HG03280 (cell line): ENCODE data around the gene TXNRD3.

Source experiments
- ATAC-seq: cut with Tn5 transposase; IDR thresholded peaks from one replicate; pipeline ENCODE4 v1.9.1; 2021; ENCODE audit warnings: mild to moderate bottlenecking, moderate library complexity; ENCODE audit not compliant: unreplicated experiment

Gene TXNRD3

DNA sequence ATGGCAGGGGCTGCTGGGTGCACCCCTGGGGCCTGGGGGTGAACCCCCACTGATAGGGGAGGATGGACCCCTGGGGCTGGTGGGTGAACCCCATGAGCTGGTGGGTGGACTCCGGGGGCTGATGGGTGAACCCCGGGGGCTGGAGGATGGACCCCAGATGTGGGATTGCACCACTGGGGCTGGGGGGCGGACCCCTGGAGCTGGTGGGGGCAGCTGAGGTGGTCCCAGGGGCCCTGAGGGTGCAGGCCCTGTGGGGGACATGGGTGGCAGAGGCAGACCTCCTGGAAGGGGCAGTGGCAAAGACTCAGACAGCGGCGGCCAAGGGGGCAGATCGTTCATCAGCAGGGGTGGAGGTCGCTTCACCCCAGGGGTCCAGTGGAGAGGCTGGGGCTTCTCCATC lies 17.4 kb upstream of the TXNRD3 start:
- no peak for ATAC-seq

DNA sequence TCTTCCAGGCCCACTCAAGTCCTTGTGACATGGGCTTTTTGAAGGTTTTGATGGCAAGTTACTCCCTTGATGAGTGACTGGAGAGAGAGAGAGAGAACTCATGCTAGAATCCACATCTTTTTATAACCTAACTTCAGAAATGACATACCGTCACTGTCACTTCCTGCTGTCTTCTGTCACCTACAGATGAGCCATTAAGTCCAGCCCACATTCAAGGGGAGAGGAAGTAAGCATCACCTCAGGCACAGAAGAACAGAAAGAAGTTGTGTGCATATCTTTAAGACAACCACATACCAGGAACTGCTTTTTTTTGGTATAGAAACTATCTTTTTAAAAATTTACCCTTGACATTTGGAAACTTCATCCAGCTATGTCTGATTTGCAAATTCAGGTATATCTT lies 16.6 kb upstream of the TXNRD3 start:
- no peak for ATAC-seq

DNA sequence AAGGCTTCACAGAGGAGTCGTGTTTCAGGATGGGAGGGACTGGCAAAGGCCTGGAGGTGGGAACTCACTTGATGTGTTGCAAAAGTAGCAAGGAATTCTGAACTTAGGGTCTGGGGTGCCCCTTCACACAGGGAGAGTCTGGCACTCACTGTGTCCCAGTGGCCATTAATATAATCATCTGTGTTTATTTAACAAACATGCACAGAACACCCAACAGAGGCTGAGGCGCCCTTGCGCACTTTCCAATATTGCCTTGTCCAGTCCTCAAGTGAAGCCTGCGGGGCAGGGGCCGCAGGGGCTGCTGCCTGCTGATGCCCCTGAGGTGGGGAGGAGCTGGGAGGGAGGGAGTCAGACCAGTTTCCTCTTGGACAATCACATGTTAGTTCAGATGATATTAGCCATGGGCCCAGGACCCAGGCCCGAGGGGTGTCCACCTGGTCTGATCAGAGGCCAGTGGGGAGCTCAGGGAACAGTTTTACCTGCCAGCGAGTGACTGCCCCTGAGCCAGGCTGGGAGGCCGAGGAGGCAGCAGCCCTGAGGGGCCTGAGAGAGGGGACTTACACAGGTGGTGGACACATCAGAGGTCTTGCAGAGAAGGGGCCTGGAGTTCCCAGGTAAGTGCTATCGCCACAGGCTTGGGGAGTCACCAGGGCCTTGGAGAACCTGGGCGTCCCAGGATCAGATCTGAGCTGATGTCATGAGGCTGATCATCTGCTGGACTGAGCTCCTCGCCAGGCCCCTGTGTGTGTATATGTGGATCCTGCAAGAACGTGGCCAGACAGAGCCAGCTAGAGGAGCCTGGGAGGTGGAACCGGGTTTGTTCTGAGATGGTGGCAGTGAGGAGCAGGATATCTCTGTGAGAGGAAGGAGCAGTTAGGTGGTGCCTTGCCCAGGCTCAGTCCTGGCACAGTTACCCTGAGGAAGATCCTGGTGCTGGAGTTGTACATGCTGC lies 13.8 kb upstream of the TXNRD3 start:
- ATAC-seq: no peak

DNA sequence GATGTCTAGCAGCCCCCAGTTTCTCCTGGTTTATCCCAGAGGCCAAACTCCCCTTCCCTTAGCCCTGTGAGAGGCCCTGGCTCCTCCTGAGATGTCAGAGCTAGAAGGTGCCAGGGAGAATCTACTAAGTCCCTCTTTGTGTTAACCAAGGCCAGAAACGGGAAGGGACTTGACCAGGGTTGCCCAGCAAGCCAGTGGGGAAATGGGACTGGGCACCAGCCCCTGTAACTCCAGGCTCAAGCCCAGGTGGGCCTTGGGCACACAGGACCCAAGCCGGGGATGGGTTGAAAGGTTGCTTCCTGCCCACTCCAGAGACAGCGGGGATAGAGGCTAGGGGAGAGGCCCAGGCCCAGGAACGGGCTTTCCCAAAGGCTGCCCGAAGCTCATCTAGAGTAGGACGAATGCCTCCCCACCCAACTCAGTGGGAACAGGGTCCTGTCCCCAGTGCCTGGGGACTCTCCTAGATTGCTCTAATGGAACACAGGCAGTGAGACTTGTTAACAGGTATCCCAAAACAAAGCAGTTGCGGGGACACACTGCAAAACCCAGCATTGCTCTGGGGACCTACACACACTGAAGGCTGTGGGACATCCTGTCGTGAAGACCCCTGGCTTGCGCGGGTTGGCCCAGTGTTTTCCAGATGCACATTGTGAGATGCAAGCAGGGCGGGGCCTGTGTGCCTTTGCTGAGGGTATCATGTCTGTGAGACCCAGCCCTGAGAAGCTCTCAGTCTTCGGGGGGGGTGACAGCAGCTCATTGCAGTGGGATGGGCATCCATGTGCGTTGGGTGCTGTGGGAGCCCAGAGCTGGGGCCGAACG lies 12.9 kb upstream of the TXNRD3 start:
- no peak for ATAC-seq

DNA sequence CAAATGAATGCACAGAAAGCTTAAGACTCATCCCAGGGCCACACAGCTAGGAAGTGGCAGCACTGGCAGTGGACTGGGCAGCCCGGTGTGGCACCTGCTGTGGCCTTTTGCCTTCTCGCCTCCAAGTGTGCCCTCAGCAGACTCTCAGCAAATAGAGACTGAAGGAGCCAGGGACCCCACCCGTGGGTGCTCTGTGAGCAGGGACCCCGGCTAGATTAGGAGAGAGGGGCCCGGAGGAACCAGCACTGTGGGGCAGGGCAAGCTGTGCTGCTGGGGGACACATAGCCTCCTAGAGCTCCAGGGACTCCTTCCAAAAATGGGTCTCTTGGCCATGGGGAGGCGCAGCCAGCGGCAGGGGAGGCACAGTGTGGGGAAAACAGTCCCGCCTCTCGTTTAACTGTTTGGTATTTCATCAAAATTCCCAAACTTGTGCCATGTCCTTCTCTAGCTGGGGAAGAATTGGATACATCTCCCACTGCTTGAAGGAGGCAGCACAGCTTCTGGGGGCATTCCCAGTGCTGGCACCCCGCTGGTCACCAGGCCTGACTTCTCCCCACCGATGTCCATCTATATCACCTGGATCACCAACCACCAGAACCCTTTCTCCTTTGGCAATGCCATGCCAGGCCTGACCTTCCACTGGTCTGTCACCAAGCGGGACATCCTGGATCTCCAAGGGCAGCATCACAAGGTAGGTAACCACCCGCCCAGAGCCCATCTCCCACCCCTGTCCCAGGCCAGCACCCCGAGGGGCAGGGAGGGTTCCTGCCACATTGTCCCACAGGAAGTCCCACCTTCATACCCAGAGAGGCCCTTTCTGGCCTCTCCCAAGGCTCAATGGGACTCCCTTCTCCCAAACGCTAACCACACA lies 12.0 kb upstream of the TXNRD3 start:
- no peak for ATAC-seq

DNA sequence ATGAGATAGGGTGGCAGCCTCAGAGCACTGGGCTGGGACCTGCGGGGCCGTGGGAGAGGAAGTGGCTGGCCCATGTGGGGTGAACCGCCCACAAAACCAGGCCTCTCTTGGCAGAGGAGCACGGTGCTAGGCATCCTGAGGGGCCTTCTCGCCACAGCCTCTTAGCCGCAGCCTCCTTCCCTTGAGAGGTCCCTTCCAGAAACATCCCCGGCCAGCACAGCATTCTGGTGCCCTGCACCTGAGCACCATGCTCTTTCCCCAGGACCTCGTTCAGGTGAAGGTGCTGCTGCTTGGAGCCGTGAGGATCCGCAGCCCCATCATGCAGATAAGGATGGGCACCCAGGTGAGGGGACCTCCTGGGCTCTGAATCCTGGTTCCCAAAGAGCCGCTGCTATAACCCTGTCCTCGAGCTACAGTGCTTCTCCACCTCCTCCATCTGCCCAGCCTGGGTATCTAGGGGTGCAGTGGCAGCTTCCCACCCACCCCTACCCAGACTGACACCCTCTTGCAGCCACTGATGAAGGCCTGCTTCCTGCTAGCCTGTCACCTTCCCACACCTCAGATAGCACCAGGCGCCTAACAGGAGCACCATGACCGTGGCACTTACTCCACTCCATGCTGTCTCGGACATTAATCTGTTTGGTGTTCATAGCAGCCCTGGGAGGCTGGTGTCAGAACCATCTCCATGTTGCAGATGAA lies 11.2 kb upstream of the TXNRD3 start:
- no peak for ATAC-seq

DNA sequence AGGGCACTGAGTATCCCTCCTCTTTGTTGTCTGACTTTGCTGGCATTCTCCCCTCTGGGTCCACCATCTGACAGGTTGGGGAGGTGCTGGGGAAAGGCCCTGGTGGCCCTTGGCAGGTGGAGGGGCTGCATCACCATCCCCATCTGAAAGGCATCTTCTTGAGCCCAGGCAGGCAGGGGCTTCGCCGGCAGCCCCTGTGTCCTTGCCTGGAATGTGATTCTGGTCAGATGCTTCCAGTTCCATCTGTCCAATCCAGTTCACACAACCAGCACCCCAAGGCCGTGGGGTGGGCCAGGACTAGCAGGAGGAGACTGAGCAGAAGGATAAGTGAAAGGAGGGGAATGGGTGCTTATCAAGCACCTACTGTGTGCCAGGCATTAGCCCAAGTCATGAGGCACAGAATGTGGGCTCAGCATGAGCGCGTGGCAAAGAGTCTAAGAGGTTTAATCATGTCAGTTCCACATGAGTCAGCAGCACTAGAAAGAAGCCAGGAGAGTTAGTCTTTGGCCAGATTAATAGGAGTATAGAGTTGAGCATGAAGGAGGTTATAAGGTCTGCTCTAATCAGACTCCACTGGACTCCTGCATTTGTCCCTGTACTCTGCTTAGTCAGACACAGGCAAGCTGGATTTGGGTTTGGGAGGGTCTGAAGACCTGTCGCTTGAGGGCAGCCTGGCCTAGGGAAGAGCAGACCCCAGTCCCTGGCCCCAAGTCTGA lies 10.5 kb upstream of the TXNRD3 start:
- no peak for ATAC-seq

DNA sequence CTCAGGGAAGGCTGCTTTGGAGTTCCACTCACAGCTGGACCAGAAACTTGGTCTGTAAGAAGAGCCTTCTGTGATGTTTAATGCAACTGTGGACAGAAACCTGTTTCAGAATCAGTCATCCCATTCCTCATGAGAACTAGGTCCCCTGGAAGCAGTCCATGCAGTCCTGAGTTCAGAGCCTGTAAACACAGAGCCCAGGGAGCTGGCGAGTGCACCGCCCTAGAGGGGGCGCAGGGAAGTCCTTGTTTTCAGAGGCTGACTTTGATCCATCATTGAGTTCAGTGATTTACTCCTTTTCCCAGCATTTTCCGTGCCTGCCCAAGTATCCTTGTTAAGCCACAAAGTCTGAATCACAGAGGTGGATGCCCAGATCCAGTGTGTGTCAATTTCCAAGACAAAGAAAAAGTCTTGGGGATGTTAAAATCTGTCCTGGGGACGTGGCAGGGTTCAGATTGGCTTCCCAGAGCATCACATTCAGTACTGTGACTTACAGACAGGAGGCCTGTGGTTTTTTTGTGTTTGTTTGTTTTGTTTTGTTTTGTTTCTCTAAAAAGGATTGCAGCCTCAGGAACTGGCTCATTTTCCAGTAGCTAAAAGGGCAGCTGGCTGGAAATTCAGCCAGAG lies 9.8 kb upstream of the TXNRD3 start:
- no peak for ATAC-seq

DNA sequence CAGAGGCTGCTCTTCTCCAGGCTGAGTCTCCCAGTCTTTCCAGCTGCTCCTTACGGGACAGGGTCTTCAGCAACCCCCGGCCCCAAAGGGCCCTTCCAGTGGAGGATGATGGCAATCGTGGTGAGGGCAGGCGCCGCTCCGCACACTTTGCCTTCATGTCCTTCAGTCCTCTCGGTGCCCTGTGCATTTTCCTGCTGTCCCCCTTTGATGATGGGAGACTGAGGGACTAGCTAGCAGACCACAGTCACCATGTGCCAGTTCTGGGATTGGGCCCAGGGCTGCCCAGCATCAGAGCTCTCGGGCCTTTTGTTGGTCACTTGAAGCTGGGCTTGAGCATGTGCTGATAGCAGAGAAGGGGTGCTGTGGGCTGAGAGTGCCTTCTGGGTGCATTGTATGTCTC lies 8.8 kb upstream of the TXNRD3 start:
- ATAC-seq: no peak

DNA sequence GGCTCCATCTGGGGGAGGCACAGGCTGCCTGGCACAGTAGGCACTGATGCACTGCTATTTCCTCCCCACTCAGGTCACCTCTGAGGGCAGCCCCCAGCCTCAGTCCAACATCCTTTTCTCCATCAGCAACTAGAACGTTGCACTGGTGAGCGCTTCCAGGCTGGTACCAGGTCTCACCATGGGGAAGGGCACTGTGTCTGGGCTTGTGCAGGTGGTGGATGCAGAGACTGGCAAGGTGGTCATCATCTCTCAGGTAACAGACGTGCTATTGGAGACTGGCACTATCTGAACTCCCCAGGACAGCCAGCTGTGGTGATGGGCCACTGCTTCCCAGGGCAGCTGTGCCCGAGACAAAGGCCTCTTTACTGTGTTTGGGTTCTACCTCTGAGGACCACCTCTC lies 8.3 kb upstream of the TXNRD3 start:
- no peak for ATAC-seq

DNA sequence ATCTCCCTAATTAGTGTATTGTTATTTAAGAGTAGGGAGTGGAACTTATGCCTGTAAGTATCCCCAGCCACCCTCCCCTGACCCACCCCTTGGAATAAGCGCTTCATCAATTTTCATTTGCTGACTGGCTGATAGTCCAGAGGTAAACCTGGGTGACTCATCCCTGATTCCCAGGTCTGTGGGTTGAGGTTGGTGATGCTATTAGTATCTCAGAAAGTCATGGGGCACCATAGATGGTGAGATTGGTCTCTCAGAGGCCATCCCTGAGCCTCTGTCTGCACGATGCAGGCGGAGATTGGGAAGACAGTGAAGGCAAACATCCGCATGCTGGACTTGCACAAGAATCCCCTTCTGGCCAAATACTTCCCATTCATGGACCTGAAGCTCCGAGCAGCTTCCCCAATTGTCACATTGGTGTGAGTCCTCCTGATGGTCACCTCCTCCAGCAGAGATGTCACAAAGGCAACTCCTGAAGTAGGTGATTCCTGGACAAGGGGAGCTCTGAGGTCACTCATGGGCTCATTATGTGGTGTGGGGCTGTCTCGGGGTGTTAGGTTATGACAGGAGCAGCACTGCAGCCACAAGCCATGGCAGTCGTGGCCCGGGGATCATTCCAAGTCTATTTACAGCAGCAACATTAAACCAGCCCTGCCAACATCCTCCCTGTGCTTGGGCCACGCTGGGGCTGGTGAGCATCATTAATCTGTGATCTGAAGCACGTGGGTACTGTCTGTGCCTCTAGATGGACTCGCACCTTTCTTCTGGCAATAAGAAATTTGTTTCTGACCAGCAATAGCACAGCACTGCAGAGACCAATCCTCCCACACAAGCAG lies 6.8 kb upstream of the TXNRD3 start:
- no peak for ATAC-seq

DNA sequence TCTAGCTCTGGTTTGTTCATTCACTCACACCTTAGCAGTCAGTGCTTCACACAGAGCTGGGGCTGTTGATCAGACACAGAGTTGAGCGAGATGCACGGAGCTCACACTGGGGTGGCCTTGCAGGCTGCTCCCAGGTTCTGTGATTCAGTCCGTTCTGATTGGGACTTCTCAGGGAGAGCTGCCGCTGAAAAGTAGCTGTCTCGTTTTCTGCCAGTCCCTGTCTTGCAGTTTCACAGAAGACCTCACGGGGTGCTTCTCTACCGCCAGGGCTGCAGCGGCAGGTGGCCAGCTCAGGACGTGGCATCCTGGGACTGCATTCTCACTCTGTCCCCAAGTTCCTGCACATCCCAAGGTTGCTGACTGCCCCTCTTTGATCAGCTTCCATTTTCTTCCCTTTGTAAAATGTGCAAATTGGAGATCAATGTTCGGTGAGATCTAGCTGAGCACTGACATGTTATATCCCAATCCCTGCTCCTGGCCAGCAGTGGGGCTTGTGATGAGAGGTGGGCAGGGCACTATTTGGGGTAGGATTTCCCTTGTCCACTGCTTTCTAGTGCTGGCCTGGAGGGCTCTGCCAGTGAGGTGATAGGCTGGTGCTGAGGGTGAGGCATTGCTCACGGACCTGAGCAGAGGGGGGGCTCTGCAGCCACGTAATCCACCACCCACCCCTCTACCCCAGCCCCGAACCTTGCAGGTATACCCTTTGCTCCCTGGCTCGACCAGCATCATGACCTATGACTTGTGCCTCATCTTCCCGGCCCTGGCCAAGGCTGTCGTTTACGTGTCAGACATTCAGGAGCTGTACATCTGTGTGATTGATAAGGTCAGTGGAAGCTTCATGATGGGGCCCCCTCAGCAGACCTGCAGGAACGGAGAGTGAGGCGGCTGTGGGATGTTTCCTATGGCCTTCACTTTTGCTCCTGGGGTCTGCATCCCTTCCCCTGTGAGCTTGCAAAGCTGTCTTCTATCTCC lies 5.3 kb upstream of the TXNRD3 start:
- ATAC-seq: no peak

DNA sequence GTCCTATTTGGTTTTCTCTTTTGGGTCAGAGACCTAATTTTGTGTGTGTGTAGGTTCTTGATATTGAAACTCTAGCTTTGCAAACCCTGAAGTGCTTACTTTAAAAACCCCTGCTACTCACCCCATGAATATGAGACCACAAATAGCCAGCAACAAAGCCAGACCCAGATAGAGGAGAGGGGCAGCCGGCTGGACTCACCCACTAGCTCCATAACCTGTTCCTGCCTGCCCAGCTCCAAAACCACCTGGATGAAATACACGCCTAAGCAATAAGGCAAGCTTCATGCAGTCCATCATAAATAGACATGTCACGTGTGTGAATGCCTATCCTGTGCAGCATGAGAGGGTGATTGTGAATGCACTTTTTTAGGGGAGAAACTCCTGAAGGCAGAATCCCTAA lies 3.7 kb upstream of the TXNRD3 start:
- ATAC-seq: no peak

DNA sequence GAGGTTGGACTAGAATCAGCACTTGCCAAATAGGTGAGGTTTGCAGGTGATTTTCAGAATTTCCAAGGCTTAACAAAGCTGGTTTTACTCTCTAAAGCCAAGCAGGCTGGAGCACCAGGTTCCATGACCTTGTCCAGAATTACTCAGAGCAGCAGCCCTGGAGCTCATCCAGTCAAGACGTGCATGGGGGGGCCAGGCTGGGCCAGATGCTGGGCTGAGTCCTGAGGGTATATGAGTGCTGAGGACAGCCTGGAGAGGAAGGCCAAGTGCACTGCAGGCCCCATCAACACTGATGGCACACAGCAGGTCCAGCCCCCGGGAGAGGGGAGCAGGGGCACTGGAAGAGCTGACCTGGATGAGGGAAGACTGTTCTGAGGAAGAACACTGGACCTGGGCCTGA lies 3.0 kb upstream of the TXNRD3 start:
- no peak for ATAC-seq

DNA sequence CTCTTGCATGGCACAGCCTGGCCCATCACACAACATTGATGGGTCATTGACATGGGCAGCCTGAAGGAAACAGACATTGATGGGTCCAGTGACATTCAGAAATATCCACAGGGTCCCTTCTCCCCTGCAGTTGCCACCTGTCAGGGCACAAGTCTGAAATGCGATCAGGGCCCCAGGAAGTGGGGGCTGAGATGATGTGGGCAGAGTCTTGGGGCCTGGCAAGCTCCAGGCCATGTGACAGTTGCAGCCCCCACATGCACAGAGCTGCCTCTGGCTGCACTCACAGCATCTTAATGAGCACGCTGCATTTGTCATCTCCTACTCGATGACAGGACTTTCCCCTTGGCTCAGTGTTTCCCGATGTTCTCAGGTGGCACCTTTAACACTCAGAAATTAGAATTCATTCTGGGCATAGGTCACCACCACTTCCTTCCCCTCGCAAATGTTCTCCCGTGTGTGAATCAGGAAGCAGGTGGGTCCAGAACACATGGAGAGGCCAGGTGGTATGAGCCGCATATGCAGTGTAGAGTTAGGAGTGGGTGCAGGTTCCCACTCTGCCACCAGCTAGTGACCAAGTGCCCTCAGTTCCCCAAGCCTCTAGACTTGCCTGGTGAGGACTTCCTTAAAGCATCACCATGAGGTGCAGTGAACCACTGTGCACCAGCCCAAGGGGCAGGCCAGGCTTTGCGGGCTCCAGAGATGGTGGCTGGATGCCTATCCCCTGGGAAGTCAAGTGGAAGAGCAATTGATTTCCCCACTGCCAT lies 1.6 kb upstream of the TXNRD3 start:
- ATAC-seq: no peak

DNA sequence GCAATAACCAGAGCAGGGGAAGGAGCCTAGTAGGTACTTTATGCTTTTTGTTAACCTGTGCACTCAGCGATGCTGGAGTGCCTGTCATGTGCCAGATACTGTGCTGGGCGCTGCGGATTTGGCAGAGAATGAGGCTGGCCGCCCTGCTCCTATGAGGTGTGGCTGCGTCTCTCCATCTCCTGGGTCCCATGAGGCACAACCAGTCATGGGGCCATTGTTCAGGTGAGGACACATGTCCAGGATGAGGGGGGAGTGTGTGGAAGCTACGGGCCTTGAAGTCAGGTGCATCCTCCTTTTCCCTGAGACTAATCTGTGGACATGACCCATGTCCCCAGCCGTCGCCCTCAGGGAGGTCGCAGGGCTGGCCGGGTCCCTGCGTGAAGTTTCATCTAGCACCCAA lies 963 bp upstream of the TXNRD3 start:
- ATAC-seq: no peak
